Body of pancreas (tissue), 4 donors: Measurements from ENCODE around the gene TLCD3B. TPM values are rescaled to one million over a fixed set of nuclear protein-coding genes. Genes with fewer than 3 reads are reported as not detected.

Source experiments
- ATAC-seq: fragments of 150-250 bp; one replicate; pipeline ENCODE4 v1.9.1; 2016
- DNase-seq, 4 donors: peaks; one replicate each; pipeline ENCODE4 v3.0.0-alpha.2; 2019
- H3K27ac ChIP-seq, 4 donors: fragments of 200-600 bp; sonication (generic); 1 replicate in 3 of 4; 2 replicates in 1 of 4; pipeline versions ENCODE4 v1.5.1 to v1.6.1; 2016 to 2019; ENCODE audit warnings: mild to moderate bottlenecking in 1 of 4, mixed read lengths in 1 of 4, moderate library complexity in 1 of 4
- H3K27me3 ChIP-seq, 2 donors: fragments of 200-600 bp; sonication (generic); one replicate each; pipeline ENCODE4 v1.6.0; 2016; ENCODE audit warnings: mild to moderate bottlenecking in 1 of 2
- H3K36me3 ChIP-seq, 2 donors: fragments of 200-600 bp; sonication (generic); replicated peaks in 1 of 2; 2 replicates each; pipeline ENCODE4 v1.5.1; 2016; ENCODE audit warnings: low read depth in 2 of 2; ENCODE audit not compliant: insufficient read depth in 1 of 2
- H3K4me1 ChIP-seq: fragments of 200-600 bp; sonication (generic); one replicate; pipeline ENCODE4 v1.6.0; 2016
- H3K4me3 ChIP-seq, 2 donors: fragments of 200-600 bp; sonication (generic); 1 replicate in 1 of 2; 2 replicates in 1 of 2; pipeline ENCODE4 v1.5.1; 2016 to 2019
- H3K9me3 ChIP-seq, 3 donors: fragments of 200-600 bp; sonication (generic); 1 replicate in 2 of 3; 2 replicates in 1 of 3; pipeline ENCODE4 v1.5.1; 2016
- CTCF ChIP-seq, 7 experiments: fragments of 450-650 bp in 4 of 7; fragments of 200-600 bp in 3 of 7; sonication (generic) in 3 of 7; IDR thresholded peaks; one replicate each; pipeline ENCODE4 v1.5.1; 2016 to 2019; ENCODE audit warnings: antibody characterized with exemption in 7 of 7
- POLR2A ChIP-seq, 3 donors: fragments of 450-650 bp; IDR thresholded peaks; one replicate each; pipeline ENCODE4 v1.6.1; 2016; ENCODE audit warnings: antibody characterized with exemption in 3 of 3, mild to moderate bottlenecking in 2 of 3
- WGBS, 2 donors: methylation state at CpG; one replicate each; pipeline ENCODE4 v1.1.5; 2017; 5-methylcytosine and 5-hydroxymethylcytosine counted together
- intact Hi-C: fragments of 100-400 bp; cut with DNase I; formaldehyde crosslinking; loops from one replicate; pipeline ENCODE4 v1.15.1; 2023
- total RNA-seq, 2 donors: library from RNA; depleted of rRNA; stranded (reverse); fragments of >200 nt; gene quantifications; one replicate each; pipeline ENCODE4 v1.1.0, GENCODE V29; 2016

TLCD3B gene
- total RNA-seq, 2 donors from 2014 or later, result not detected

- intact Hi-C loops, result no loop called here
- TF ChIP-seq CTCF (IDR thresholded peaks at IDR 0.05) (no peak), POLR2A (IDR thresholded peaks at IDR 0.05) (no peak)
- no peak for ATAC-seq
- no peak for DNase-seq
- H3K27ac ChIP-seq, result no peak overlapping the region
- no peaks in the 10 kb centered on the region for H3K27me3 ChIP-seq
- H3K4me1 ChIP-seq, result no peaks in the 10 kb centered on the region
- H3K36me3 ChIP-seq, result peaks cover 36 to 59% of the 10 kb centered on the region in 2 donors
- no peak overlapping the region for H3K4me3 ChIP-seq
- WGBS, 2 donors, result 90 to 94% methylated on average over 19 to 28 of the region's 28 CpGs
- H3K9me3 ChIP-seq, result no peaks in the 10 kb centered on the region
These were observed 45.7 kb downstream of the TLCD3B start for GRCh38 chr16:29985271-29985811.

DNA sequence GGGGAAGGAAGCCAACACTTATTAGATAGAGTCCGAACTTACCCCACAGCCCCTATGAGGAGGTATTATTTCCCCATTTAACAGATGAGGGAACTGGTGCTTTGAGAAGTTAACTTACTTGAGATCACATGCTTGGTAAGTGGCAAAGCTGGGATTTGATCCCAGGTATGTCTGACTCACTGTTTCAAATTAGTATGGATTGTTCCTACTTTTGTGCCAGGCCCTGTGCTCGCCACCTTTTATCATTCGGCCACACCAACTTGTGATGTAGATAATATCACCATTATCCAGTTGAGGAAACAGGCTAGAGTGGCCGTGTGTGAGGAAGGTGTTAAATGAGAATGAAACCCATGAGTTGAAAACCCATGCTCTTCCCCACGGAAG is 46.3 kb downstream of the TLCD3B start:
- no peaks in the 10 kb centered on the region for H3K9me3 ChIP-seq
- TF ChIP-seq CTCF (IDR thresholded peaks at IDR 0.05) (no peak), POLR2A (IDR thresholded peaks at IDR 0.05) (no peak)
- H3K36me3 ChIP-seq, result peaks cover 36 to 64% of the 10 kb centered on the region in 2 donors
- DNase-seq, result no peak
- no peaks in the 10 kb centered on the region for H3K4me1 ChIP-seq
- intact Hi-C loops, result no loop called here
- no peak for ATAC-seq
- H3K4me3 ChIP-seq, result no peak overlapping the region
- H3K27me3 ChIP-seq, result no peaks in the 10 kb centered on the region
- 86 to 90% methylated on average over 5 of the region's 5 CpGs for WGBS, 2 donors
- H3K27ac ChIP-seq, result no peak overlapping the region

GRCh38 chr16:29984137-29984763 is 46.8 kb downstream of the TLCD3B start:
- H3K9me3 ChIP-seq, result no peaks in the 10 kb centered on the region
- H3K36me3 ChIP-seq, result peaks cover 36 to 68% of the 10 kb centered on the region in 2 donors
- 73 to 87% methylated on average over 6 of the region's 6 CpGs for WGBS, 2 donors
- no peak overlapping the region for H3K4me3 ChIP-seq
- no peaks in the 10 kb centered on the region for H3K27me3 ChIP-seq
- no peak for ATAC-seq
- no peak for TF ChIP-seq POLR2A (IDR thresholded peaks at IDR 0.05)
- TF ChIP-seq CTCF (IDR thresholded peaks at IDR 0.05), result no peak
- no peaks in the 10 kb centered on the region for H3K4me1 ChIP-seq
- intact Hi-C loops, result no loop called here
- no peak overlapping the region for H3K27ac ChIP-seq
- DNase-seq, result no peak

- DNase-seq (no peak), ATAC-seq (no peak)
- TF ChIP-seq POLR2A (IDR thresholded peaks at IDR 0.05) (no peak), CTCF (IDR thresholded peaks at IDR 0.05) (no peak)
- Histone ChIP-seq H3K36me3 (peaks cover 36 to 73% of the 10 kb centered on the region in 2 donors), H3K27me3 (no peaks in the 10 kb centered on the region), H3K9me3 (no peaks in the 10 kb centered on the region), H3K4me3 (no peak overlapping the region), H3K27ac (no peak overlapping the region), H3K4me1 (no peaks in the 10 kb centered on the region)
- 75 to 85% methylated on average over 11 to 12 of the region's 12 CpGs for WGBS, 2 donors
- intact Hi-C loops, result no loop called here
These were observed 47.5 kb downstream of the TLCD3B start for GRCh38 chr16:29983420-29984136.
